VCaP (cell line): ENCODE data around the gene TMPRSS11A.

Experiments used
- H3K27ac ChIP-seq: fragments of 450-650 bp; 2 replicates; pipeline ENCODE4 v1.5.1; 2017
- TF ChIP-seq, protein P1 (sequence below): fragments of 450-650 bp; conservative IDR thresholded peaks from 2 replicates; pipeline ENCODE4 v1.5.1; 2017; ENCODE audit warnings: mild to moderate bottlenecking, moderate library complexity

TMPRSS11A gene

DNA sequence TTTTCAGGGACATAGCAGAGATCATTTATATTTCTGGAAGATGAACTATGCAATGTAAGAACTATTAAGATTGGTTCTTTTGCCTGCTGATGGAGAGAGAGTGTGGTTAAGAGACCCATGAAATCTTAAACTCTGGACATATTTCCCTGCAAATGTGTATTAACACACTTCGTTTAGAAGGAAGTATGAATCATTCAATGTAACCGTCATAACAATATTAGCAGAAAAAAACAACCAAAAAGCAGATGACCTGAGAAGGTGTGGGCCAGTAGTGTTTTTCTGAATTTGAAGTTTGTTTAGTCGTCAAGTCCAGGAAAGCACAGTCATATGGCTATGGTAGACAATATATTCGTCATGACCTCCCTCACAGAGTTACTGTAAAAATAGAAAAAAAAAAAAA lies 77.0 kb downstream of the TMPRSS11A start:
- TF ChIP-seq, protein P1, sequence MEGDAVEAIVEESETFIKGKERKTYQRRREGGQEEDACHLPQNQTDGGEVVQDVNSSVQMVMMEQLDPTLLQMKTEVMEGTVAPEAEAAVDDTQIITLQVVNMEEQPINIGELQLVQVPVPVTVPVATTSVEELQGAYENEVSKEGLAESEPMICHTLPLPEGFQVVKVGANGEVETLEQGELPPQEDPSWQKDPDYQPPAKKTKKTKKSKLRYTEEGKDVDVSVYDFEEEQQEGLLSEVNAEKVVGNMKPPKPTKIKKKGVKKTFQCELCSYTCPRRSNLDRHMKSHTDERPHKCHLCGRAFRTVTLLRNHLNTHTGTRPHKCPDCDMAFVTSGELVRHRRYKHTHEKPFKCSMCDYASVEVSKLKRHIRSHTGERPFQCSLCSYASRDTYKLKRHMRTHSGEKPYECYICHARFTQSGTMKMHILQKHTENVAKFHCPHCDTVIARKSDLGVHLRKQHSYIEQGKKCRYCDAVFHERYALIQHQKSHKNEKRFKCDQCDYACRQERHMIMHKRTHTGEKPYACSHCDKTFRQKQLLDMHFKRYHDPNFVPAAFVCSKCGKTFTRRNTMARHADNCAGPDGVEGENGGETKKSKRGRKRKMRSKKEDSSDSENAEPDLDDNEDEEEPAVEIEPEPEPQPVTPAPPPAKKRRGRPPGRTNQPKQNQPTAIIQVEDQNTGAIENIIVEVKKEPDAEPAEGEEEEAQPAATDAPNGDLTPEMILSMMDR, result no peak
- no peak overlapping the region for H3K27ac ChIP-seq

DNA sequence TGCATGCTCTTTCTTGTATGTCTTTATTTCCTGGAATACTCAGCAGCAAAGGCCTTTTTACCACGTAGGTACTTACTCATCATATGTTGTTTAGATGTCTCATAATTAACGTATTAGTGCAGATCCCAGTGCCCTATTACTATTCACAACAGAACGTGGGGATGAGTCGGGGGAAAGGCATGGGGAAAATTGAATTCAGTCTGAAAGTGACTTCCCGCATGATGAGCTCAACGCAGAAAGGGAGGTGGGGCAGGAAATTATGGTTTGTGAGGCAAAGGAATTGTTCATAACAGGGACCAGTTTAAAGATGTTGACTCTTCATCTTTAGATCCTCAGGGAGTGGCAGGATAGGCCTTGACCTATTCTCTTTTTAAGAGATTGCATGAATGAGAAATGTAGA lies 77.5 kb downstream of the TMPRSS11A start:
- H3K27ac ChIP-seq, result no peak overlapping the region
- TF ChIP-seq, protein P1, result no peak

GRCh38 chr4:67884701-67885100 lies 78.6 kb downstream of the TMPRSS11A start:
- TF ChIP-seq, protein P1, result no peak
- no peak overlapping the region for H3K27ac ChIP-seq

- no peak within 1 kb of the TSS for H3K27ac ChIP-seq
- TF ChIP-seq, protein P1, result no peak
Observed at GRCh38 chr4:67883902-67884301, 79.4 kb downstream of the TMPRSS11A start, which contains the start of gene TMPRSS11D. Gene TMPRSS11D (minus strand): TSS chr4:67884002. CDS start chr4:67883933, 69 bp downstream.

GRCh38 chr4:67883458-67883857 lies 79.8 kb downstream of the TMPRSS11A start:
- TF ChIP-seq, protein P1, result no peak
- no peak overlapping the region for H3K27ac ChIP-seq

DNA sequence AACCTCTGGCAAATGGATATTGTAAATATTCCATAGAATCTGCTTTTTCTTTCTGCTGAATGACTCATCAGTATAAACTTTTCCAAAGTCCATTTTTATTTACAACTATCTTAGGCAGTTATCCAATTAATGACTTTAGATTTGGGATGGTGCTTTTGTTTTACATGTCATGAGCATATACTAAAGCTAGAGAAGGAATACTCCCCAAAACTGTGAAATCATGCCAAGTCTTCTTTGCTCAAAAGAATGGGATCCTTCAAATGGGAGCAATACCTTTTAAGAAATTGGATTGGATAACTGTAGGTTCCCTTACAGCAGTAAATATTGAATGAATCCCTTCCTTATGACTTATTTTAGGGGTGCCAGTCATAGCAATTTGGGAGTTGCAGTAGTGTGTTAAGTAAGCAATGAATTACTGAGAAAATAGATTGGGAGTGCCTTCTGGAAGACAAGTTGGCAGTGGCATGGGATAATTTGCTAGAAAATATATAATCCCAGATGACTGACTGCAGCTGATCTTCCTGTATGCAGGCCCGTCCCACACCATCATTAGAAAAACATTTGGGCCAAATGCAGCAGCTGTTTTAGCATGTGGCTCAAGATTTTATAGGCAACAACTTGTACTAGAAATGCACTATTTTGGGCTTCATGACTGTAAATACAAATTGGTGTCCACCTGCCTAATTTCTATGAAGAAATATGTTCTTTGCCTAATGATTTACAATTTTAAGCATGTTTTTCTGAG lies 82.3 kb downstream of the TMPRSS11A start:
- no peak overlapping the region for H3K27ac ChIP-seq
- TF ChIP-seq, protein P1, result no peak

DNA sequence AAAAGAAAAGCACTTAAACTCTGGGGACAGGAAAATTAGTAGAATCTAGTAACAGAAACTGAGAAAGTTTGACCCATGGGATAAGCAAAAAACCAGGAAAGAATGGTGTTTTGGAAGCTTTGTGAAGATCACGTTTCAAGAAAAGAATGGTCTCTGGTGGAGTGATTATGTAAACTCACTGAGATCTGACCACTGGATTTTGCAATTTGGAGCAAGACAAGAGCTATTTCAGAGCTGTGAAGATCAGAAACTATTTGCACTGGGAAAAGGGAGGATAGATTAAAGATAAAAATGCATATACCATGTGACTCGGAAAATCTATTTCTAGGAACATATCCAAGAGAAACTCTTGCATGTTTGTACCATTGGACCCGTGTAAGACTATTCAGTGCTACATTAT lies 83.8 kb downstream of the TMPRSS11A start:
- TF ChIP-seq, protein P1, result no peak

More for the DNA sequence above, 83.8 kb downstream of the TMPRSS11A start:
- no peak overlapping the region for H3K27ac ChIP-seq
